Omental fat pad (tissue), 4 donors: ENCODE measurements around the gene PTRH1. TPM values are rescaled to one million over a fixed set of nuclear protein-coding genes. Genes with fewer than 3 reads are reported as not detected.

Experiments used
- ATAC-seq: fragments of 150-250 bp; one replicate; pipeline ENCODE4 v1.9.1; 2016; ENCODE audit warnings: mild to moderate bottlenecking, moderate library complexity; ENCODE audit not compliant: low FRiP score
- DNase-seq: peaks from one replicate; pipeline ENCODE4 v3.0.0-alpha.2; 2019; ENCODE audit warnings: low spot score
- total RNA-seq, 4 donors: library from RNA; depleted of rRNA; stranded (reverse); fragments of >200 nt; gene quantifications; one replicate each; pipeline ENCODE4 v1.1.0, GENCODE V29; 2016
- TF ChIP-seq, protein P1 (sequence below), 3 donors: fragments of 450-650 bp; IDR thresholded peaks; one replicate each; pipeline ENCODE4 v1.5.1; 2016 to 2017; ENCODE audit warnings: antibody characterized with exemption in 3 of 3, mild to moderate bottlenecking in 3 of 3, moderate library complexity in 2 of 3

The PTRH1 gene
- total RNA-seq, 4 donors from 2014 or later: 13.4 to 33.5 (median 23.6) TPM

DNA sequence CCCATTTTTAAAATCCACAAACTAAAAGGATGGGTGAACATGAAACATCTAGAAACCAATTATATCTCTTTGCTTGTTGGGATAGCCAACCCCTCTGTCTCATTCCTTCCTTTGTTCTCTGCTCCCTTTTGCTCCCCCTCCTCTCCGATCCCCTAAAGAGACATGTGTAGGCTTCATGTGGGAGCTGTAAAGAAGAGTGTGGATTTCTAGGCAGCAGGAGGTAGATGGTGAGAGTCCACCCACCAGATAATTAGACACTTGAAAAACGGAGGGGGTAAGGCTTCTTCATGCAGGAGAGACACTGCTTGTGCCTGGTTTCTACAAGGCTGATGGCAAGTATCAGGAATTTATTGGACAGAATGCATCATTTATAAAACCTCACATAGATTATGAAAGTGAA is 36.0 kb downstream of the PTRH1 start:
- TF ChIP-seq, protein P1, sequence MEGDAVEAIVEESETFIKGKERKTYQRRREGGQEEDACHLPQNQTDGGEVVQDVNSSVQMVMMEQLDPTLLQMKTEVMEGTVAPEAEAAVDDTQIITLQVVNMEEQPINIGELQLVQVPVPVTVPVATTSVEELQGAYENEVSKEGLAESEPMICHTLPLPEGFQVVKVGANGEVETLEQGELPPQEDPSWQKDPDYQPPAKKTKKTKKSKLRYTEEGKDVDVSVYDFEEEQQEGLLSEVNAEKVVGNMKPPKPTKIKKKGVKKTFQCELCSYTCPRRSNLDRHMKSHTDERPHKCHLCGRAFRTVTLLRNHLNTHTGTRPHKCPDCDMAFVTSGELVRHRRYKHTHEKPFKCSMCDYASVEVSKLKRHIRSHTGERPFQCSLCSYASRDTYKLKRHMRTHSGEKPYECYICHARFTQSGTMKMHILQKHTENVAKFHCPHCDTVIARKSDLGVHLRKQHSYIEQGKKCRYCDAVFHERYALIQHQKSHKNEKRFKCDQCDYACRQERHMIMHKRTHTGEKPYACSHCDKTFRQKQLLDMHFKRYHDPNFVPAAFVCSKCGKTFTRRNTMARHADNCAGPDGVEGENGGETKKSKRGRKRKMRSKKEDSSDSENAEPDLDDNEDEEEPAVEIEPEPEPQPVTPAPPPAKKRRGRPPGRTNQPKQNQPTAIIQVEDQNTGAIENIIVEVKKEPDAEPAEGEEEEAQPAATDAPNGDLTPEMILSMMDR (IDR thresholded peaks at IDR 0.05): no peak
- DNase-seq: no peak
- no peak for ATAC-seq

DNA sequence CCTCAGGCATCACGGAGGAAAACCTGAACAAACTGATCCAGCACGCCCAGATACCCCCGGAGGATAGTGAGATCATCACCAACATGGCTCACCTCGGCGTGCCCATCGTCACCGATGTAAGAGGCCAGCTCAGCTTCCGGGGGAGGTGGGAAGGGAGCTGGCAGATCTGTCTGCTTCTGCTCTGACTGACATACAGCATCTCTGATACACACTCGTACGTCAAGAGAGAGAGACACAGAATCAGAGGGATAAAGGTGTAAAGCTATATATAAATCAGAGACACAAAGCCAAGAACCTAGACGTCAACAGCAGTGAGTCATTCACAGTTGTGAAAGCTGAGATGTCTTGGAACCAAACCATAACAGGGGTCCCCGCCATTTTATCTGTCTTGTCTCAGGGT is 38.8 kb downstream of the PTRH1 start:
- DNase-seq (no peak), ATAC-seq (no peak)
- TF ChIP-seq, protein P1 (IDR thresholded peaks at IDR 0.05): no peak

DNA sequence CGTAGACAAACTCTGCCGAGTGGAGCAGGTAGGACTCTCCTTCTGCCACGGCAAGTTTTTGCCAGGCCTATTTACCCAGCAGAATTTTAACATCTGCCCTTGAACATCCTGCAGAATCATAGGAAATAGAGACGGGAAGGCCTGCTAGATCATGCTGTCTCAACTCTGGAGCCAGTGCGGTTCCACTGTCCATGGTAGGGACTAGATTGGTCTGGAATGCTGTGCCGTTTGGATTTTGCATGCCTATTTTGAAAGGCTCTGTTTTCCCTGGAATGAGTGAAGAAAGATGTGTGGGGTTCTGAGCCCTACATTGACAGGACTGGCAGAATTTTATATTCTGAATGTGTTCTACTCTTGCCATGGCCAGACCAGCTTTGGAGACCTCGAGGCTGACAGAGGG is 42.2 kb downstream of the PTRH1 start:
- TF ChIP-seq, protein P1 (IDR thresholded peaks at IDR 0.05): no peak
- ATAC-seq: no peak
- no peak for DNase-seq

DNA sequence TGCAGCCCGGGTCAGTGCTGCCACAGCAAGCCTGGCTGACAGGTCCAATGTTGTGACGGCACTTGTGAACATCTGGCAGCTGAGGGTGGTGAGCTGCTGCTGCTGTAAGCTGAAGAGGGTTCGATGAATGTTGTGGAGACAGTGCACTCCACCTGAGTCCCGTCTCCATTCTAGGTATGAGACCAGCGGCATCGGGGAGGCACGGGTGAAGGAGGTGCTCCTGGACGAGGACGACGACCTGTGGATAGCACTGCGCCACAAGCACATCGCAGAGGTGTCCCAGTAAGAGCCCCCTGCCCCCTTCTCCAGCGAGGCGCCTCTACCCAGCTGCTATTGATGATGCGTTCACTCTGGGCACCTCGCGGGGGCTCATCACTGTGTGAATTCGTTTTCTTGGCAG is 47.6 kb downstream of the PTRH1 start:
- ATAC-seq: no peak
- TF ChIP-seq, protein P1 (IDR thresholded peaks at IDR 0.05): no peak

DNA sequence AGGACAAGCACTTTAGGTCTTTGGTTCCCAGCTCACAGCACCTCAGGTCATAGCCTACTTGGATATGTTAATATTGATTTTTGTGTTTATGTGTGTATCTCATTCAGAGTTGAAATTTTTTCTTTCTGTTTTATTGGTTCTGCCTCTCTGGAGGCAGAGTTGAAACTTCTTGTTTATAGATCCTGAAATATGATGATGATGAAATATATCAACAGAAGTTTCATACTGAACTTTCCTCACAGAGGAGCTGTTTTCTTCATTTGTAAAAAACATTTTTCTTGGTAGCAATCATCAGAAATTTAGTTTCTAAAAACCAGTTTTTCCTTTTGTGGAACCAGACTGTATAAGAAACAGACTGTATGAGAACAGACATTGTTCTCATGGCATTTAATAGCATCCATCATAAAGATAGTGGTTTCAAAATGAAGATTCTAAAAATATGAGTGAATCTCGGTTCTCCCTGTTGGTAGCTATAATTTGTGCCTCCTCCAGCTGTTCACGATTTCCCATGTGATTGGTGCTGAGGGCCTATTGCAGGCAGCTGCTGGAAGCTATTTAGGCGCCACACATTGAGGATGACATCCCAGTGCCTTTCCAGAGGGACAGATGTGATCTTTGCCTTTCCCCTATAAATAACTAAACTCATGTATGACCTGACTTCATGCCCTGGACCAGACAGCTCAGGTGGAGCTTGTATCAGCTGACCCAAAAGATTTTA is 48.2 kb downstream of the PTRH1 start:
- TF ChIP-seq, protein P1 (IDR thresholded peaks at IDR 0.05): no peak
- no peak for DNase-seq
- no peak for ATAC-seq

More for the DNA sequence above, 47.6 kb downstream of the PTRH1 start:
- DNase-seq: no peak

DNA sequence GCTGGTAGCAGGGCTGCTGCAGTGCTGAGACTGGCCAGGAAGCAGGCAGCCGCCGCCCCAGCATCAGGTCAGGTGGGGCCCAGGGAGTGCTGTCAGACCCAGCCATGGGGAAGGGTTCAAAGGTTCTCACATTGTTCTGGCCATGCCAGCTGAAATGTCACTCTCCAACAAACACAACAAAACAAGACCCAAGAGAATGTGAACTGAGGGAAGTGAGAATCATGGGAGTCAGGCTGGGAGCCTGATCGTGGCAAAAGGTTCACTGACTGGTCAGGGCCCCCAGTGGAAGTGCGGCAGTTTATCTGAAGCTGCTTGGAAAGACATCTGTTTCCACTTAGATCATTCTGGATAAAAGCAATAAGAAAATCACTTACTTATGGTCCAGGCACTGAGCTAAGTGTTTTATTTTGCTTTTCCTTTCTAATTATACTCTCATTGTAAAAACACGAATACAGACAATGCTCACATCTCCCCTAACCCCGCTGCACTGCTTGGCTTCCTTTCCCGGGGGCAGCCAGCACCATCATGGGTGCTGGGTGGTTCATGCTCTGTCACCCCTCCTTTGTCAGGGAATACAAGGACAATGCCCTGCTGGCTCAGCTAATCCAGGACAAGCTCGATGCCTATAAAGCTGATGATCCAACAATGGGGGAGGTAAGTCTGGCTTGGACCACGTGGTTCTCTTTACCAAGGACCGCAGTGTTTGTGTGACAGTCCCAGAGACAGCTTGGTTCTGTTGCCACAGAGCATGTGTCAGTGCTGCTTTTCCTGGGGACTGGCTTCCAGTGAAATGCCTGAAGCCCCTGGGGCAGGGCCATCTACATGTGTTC is 50.6 kb downstream of the PTRH1 start:
- DNase-seq (no peak), ATAC-seq (no peak)
- TF ChIP-seq, protein P1 (IDR thresholded peaks at IDR 0.05): no peak
